Activated effector memory CD4-positive, alpha-beta T cell treated with Interleukin-2 at 50 U/mL for 16 hours (primary cell): ENCODE measurements around the gene MIA.
"Not testable (repeated sequence)": the region's sequence is repeated elsewhere in the genome, so short reads cannot be mapped to it uniquely, and the experiment has no call there.

ENCODE experiments used
- DNase-seq: peaks from one replicate; pipeline ENCODE4 v3.0.0-alpha.2; 2020

The MIA gene

DNA sequence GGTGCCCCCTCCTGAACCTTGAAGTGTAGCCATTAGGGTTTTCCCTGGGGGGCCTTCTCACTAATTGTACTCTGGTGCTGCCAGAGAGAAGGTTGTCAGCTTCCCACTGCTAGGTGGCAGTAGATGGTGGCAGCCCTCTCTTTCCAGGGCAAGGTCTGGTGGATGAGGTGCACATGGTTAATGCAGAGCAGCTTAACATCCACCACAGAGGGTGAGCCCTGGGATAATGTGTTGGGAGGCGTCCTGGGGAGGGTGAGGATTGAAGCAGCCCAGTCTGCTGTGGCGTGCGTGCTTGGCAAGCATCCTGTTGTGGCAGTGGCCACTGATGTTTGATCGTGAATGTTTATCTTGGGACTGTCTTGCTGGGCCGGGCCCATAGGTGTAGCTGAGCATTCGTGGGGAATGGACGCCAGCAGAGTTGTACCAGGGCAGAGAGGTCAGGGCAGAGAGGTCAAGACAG is 29.5 kb downstream of the MIA start:
- DNase-seq, result no peak

DNA sequence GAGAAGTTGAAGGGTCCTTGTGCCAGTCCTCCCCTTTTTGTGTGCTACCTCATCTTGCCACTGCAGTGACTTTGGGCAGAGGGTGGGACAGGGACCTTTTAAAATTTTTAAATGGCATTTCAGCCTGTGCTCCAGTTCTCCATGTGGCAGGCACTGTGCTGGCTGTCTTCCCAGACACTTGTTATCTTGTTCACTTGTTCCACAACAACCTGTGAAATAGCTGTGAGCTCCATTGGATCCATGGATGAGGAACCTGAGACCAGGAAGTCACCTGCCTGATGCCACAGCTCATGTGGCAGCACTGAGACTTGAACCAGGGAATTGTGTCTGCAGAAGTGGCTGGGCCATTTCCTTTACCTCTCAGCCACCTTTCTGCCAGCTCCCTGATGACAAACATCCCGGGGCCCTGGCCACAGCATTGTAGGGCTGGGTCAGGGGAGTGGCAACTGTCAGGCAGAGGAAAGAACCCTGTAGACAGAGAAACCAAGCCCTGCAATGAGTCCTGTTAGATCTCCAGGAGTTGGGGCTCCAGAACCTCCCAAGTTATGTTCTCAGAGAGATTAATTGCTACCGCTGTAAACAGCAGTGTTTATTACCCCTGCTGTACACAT is 30.0 kb downstream of the MIA start:
- peak; percentile 56 for DNase-seq

DNA sequence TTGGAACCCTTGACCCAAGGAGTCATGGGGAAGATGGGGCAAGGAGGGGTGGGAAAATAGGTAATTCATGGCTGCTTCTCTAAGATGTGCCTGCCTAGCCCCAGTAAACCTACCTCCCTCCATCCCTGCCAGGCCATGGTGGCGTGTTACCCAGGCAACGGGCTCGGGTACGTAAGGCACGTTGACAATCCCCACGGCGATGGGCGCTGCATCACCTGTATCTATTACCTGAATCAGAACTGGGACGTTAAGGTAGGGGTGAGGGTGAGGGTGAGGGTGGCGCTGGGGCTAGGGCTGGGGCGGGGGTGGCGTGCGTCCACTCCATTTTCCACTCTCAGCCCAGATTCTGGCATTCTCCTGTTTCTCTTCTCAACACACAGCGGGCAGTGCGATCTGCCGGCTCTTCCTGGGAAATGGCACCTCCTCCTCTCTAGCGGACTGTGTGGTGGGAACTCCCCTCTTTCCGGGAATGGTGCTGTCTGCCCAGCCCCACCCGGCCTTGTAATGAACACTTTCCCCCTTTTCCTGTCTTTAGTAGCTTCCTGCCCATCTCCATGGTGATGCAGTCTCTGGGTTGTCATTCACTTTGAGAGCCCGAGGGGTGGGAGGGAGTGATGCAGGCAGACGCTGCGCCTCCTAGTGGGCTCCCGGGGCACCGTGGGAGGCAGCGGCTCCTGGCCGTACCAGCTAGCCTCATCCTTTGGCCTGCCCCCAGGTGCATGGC is 31.3 kb downstream of the MIA start:
- peak; percentile 65 for DNase-seq

DNA sequence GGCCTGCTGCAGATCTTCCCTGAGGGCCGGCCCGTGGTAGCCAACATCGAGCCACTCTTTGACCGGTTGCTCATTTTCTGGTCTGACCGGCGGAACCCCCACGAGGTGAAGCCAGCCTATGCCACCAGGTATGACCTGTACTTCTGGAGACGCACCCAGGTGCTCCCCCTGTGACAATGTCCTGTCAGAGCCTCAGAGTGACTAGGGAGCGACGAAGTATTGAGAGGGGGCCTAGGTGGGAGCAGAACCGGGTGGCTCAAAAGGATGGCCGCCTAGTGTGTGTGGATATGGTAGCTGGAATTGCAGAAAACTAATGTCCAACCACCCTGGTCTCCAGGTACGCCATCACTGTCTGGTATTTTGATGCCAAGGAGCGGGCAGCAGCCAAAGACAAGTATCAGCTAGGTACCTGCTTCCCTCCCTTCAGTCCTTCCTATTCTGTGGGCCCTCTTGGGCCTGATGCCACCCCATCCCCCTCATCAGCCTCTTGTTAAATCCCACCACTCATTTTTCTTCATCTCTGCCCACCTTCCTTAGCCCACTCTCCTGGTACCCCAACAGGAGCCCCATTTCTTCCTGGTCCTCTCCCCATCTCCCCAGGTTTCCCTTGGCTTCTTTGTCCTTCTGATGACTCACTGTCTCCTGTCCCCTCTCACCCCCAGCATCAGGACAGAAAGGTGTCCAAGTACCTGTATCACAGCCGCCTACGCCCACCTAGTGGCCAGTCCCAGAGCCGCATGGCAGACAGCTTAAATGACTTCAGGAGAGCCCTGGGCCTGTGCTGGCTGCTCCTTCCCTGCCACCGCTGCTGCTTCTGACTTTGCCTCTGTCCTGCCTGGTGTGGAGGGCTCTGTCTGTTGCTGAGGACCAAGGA is 32.1 kb downstream of the MIA start:
- no peak for DNase-seq

DNA sequence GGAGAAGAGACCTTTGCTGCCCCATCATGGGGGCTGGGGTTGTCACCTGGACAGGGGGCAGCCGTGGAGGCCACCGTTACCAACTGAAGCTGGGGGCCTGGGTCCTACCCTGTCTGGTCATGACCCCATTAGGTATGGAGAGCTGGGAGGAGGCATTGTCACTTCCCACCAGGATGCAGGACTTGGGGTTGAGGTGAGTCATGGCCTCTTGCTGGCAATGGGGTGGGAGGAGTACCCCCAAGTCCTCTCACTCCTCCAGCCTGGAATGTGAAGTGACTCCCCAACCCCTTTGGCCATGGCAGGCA is 32.7 kb downstream of the MIA start:
- no peak for DNase-seq

DNA sequence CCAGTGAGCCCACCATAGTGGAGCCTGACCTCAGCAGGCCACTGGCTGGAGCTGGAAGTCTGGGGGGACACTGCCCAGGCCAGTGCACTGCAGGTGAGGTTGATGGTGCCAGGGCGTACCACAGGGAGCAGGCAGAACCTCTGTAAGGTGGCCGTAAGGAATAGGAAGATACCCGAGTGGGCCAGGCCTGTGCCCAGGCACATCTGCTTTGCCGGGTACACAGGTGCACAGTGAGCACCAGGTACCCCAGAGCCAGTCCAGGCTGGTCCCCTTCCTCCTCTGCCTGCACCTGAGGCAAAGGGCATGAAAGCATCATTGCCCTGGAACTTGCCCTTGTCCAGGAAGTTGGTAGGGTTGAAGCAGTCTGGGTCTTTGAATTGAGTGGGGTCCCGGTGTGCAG is 33.2 kb downstream of the MIA start:
- DNase-seq, result no peak

DNA sequence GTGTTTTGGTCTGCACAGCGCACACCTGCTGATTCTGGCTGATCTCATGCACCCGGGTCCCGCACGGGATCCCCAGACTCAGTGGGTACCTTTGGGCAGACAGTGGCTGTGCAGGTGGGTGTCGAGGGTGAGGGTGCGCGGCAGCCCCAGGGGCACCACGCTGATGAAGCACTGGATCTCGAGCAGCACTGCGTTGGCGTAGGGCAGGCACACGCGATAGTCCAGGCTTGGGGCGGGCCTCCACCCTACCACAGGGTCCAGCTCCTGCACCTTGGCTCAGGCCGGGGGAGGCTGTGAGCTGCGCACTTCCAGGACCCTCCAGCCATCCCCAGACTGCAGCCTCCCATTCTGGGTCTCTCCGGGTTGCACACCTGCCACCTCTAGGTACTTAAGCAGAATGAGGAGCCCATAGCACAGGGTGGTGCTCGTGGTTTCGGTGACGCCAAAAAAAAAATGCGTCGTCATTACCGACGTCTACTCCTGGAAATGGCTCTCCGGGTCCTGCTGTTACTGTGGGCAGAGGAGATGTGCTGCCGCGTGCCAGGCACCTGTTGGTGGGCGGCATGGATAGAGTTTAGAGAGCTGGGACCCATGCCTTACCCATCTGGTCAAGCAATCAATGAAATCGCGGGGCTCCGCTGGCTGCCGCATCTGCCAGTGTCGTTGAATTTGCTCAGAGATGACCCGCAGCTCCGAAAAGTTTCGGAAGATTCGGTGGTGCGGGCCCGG is 34.2 kb downstream of the MIA start:
- no peak for DNase-seq

DNA sequence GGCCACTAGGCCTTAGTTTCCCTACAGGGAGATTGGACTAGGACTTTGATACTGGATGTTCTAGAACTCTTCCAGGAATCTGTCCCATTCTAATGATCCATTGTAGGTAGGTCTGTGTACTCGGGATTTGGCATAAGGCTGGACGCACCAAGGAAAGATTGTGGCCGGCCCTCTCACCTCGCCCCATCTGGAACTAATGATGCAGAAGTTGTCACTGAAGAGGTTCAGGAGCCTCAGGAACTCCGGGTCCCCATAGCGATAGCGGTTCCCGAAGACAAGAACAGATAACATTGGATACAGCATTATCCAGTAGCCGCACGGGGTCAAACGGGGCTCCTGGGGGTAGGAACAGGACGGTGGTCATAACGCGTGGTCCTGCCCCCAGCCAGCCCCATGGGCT is 34.8 kb downstream of the MIA start:
- no peak for DNase-seq

DNA sequence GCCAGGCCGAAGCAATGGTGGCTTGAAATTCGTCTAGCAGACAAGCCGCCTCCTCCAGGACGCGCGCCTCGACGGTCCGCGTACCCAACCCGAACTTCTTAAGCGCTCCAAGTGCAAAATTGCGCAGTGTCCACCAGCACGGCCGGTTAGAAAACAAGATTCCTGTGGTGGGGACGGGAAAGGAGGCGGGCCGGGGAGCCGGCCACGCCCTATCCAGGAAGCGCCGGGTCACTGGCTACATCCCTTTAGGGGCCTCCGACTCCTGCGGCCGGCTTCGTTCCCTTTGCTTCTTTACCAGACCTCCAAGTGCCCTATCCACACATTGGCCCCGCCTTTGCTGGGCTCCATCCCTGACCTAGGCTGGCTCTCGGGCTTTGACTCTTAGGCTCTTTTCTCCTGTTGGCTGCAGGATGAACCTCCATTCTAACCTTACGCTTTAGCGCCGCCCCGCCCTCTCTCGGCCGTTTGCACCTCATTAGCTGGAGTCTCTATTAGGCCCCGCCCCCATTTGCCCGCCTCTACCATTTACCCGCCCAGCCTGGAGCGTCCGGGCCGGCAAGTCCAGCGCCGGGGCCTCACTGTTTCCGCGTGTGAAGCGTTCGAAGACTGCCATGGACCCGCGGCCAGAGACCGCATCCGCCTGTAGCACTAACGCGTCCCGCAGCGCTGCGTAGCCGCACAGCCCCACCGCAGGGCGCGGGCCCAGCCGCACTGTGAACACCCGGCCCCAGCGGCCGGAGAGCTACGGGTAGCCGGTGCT is 35.5 kb downstream of the MIA start:
- peak; percentile 49 for DNase-seq

DNA sequence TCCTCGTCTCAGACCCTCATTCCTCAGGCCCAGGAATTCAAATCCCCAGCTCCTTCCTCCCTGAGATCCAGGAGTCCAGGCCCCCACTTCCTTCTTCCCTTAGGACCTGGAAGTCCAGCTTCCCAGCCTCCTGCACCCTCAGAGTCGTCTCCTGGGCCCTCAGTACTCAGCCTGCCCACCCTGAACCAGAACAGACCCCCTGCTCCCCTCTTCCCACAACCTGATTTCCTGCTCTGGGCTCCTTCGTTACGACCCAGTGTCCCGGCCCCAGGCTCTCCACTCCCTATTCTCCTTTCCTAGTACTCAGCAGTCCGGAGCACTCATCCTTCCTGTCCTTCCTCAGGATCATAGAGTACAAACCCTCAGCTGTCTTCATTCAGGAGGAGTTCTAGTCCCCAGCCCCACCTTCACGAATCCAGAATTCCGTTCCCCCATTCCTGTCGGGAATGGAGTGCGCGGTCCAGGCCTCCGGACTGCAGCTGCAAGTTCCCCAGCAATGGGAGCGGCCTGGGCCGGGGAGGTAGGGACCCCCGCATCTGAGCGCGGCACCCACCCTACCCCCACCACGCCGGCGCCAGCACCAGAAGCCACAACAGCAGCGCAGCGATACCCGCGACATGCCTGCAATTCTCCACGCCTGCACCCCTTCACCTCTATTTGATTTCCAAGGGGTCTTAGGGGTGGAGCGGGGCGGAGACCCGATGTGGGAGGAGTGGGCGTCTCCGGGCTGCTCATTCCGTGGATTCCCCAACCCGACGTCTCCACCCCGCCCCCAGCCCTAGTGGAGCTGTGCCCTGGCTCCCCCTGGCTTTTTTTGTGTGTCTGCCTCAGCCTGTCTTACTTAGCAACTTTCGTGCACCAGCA is 36.4 kb downstream of the MIA start:
- no peak for DNase-seq

DNA sequence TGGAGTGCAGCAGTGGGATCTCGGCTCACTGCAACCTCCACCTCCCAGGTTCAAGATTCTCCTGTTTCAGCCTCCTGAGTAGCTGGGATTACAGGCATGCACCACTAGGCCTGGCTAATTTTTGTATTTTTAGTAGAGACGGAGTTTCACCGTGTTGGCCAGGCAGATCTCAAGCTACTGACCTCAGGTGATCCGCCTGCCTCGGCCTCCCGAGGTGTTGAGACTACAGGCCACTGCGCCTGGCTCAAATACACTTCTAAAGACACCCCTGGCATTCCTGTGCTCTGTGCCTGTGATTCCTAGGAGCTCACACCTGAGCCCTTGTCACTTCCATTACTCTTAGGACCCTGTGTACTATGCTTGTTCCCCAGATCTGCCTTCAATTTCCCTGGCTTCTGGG is 37.2 kb downstream of the MIA start:
- not testable (repeated sequence) for DNase-seq

DNA sequence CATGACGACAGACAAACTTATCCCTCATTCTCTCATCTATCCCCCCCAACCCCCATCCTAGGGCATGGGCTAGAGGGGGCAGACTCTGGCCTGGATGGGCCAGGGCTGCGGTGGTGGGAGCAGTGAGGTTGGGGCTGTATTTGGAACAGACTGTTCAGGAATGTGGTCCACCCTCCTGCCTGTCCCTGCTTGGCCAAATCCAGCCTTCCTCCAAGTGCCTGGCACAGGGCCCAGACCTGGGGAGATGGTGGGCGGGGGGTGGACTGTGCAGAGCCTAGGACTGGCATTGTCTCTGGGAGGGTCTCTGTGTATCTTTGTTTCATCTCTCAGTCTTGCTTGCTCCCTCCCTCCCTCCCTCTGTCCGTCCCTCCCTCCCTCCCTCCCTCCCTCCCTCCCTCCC is 37.9 kb downstream of the MIA start:
- no peak for DNase-seq

DNA sequence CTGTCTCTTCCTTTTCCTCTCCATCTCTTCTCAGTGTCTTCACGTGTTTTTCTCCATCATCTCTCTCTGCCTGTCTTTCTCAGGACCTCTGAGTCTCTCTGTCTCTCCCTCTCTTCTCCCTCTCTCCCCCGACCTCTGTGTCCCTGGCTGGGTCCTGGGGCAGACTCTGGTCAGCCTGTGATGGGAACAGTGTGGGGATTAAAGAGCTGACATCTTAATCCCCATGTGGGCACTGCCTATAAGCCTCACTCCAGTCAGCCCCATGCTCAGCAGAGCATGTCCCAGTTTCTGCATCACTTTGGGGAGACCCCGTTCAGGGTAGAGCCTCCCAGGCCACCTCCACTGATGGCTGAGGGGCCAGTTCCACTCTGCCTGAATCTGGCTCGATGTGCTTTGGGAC is 39.9 kb downstream of the MIA start:
- no peak for DNase-seq

DNA sequence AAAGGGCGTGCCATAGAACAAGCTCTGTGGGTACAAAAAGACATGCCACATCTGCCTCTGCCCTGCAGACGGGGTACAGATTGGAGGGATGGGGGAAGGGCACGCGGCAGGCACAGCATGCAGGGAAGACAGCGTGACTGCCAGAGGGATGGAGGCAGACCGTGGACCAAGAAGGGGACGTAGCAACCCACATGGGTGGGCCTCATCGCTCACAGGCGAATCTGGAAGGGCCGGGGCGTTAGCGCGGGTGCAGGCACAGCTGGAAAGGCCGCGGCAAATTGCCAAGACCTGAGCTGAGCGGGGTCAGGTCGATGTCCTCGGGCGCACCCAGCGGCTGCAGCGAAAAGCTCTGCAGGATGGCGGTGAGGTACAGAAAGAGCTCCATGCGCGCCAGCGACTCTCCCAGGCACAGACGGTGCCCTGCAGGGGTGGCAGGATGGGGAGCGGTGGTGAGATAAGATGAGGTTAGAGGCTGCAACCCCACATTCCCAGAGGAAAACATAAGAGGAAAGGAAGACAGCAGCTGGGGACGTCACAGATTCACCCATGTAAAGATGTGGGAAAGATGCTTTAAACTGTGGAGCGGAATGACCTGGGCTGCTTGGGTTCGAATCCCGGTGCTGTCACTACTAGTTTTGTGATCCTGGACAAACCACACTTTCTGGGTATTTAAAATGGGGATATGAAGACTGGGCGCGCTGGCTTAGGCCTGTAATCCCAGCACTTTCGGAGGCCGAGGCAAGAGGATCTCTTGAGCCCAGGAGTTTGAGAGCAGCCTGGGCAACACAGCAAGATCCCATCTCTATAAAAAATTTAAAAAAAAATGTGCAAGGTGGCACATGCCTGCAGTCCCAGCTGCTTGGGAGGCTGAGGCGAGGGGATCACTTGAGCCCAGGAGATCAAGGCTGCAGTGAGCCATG is 43.4 kb downstream of the MIA start:
- DNase-seq, result peak; percentile 71

DNA sequence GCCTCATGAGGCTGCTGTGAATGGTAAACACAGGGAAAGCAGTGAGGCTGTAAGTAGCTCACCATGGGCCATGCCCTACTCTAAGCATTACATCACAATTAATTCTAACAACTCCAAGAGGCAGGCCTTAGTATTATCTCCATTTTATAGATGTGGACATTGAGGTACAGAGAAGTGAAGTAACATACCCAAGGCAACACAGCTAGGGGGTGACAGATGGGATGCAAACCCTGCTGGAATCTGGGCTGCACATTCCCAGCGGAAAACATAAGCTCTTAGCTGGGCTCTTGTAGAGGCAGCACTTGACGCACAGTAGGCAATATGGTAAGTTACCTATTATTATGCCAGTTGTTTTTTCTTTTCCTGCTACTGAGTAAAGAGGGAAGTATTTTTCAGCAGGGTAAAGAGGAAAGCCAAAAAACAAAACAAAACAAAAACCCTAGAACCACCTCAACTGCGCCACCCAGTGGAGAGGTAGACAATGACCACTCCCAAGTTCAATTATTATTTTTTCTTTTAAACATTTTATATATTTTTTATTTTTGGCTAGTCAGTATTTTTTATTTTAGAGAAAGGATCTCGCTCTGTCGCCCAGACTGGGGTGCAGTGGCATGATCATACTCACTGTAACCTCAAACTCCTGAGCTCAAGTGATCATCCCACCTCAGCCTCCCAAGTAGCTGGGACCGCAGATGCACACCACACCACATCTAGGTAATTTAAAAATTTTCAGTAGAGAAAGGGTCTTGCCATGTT is 44.3 kb downstream of the MIA start:
- peak; percentile 52 for DNase-seq

DNA sequence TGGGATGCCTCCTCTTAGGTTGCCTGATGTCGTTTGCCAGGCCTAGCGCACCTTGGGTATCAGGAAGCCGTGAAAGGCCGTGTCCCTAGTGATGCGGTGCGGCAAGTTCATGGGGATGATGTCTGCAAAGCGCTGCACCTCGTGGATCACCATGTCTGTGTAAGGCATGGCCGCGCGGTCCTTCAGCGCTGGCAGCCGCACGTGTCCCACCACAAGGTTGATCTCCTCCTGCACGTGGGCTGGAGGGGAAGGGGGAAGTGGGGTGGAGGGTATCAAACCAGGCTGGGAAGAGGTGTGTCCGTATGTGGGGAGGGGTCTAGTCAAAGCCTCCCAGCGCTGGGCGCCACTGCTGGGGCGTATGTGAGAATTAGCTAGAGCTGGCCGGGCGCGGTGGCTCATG is 46.8 kb downstream of the MIA start:
- DNase-seq, result no peak

DNA sequence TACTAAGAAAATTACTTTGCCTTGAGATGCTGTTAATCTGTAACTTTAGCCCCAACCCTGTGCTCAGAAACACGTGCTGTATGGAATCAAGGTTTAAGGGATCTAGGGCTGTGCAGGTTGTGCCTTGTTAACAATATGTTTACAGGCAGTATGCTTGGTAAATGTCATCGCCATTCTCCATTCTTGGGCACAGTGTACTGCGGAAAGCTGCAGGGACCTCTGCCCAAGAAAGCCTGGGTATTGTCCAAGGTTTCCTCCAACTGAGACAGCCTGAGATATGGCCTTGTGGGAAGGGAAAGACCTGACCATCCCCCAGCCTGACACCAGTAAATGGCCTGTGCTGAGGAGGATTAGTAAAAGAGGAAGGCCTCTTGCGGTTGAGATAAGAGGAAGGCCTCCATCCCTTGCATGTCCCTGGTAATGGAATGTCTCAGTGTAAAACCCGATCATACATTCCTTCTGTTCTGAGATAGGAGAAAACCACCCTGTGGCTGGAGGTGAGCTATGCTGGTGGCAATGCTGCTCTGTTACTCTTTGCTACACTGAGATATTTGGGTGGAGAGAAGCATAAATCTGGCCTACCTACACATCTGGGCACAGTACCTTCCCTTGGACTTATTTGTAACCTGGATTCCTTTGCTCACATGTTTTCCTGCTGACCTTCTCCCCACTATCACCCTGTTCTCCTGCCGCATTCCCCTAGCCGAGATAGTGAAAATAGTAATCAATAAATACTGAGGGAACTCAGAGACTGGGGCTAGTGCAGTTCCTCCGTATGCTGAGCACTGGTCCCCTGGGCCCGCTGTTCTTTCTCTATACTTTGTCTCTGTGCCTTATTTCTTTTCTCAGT is 47.6 kb downstream of the MIA start:
- not testable (repeated sequence) for DNase-seq

DNA sequence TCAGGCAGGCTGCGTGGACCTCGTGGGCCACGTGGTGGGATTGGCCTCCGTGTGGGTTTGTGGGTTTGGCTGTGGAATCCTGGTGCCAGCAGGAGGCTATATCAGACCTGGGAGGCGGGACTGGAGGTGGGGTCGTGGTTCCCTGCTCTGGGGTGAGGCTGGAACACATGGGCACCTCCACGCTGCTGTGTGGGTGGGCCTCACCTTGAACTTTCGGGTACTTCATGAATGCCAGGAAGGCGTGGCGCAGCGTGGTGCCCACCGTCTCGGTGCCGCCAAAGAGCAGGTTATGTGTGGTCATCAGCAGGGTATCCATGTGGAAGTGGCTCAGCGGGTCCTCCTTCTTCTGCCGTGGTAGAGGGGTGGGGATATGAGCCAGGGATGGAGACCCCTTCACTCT is 49.6 kb downstream of the MIA start:
- DNase-seq, result not testable (repeated sequence)
